ENCODE results near the gene SGIP1. TPM values are rescaled to one million over a fixed set of nuclear protein-coding genes. Genes with fewer than 3 reads are reported as not detected.

The SGIP1 gene
- polyA plus RNA-seq, 3 donors: not detected

DNA sequence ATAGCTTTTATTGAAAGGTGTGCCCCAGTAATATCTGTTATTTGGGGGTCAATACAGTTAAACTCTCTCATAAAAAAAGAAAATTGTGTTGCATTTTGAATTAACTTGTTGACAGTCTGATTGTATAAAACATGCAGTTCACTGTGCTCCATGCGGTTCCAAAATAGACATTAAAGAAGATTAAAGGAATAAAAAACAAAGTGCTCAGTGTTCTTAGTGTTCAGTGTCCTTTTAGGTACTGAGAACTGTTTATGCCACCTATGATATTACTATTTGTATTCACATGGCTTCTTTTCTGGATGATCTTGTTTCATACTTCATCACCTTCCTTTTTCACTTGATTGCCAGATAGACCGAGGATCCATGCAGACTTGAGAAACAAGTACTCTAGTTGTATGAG lies 15.3 kb upstream of the SGIP1 start:
- peaks cover 0 to 4% (median 0%) of the 10 kb centered on the region in 7 donors for H3K9me3 Mint-ChIP-seq
- H2AFZ ChIP-seq (ENCODE audit: insufficient read depth, low read depth, low read length, poor library complexity, severe bottlenecking): no peak overlapping the region

DNA sequence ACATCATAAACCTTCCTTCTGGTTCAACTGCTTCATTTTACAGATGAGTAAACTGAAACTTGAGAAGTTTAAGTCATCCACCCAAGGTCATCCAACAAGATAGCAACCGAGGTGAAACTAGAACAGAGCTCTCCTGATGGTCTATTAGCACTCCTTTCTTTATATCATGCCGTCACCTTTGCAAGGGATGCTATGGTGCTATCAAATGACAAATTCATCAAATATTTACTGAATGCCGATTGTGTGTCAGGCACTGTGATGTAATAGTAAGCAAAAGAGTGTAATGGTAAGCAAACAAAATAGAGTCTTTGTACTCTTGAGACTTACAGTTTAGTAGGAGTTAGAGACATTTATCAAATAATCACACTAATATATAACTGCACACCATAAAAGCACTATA lies 14.0 kb upstream of the SGIP1 start:
- intact Hi-C loops (cut with micrococcal nuclease): no loop called here
- peaks cover 0 to 4% (median 0%) of the 10 kb centered on the region in 7 donors for H3K9me3 Mint-ChIP-seq
- Histone ChIP-seq H2AFZ (ENCODE audit: insufficient read depth, low read depth, low read length, poor library complexity, severe bottlenecking) (no peak overlapping the region), H3K9ac (ENCODE audit: insufficient read depth, low read length, poor library complexity, severe bottlenecking) (no peak overlapping the region), H3K4me2 (replicated peaks; ENCODE audit: extremely low read depth, low read length, poor library complexity, severe bottlenecking) (no peak overlapping the region), H3K4me1 (ENCODE audit: control insufficient read depth in 1 of 2, insufficient read depth in 2 of 2, low read length in 2 of 2) (no peaks in the 10 kb centered on the region), H3K79me2 (ENCODE audit: insufficient read depth, low read length) (no peaks in the 10 kb centered on the region), H3K36me3 (replicated peaks in 1 of 2; ENCODE audit: control insufficient read depth in 1 of 2, insufficient read depth in 2 of 2, low read length in 2 of 2) (no peaks in the 10 kb centered on the region), H3K27me3 (ENCODE audit: control insufficient read depth in 2 of 2, insufficient read depth in 2 of 2, low read length in 2 of 2) (no peaks in the 10 kb centered on the region), H3K9me3 (replicated peaks in 1 of 2; ENCODE audit: control insufficient read depth in 1 of 2, insufficient read depth in 1 of 2, low read length in 2 of 2) (no peaks in the 10 kb centered on the region), H3K27ac (ENCODE audit: low read depth in 1 of 2, low read length in 2 of 2) (no peak overlapping the region), H3K4me3 (replicated peaks in 1 of 3; ENCODE audit: low read depth in 2 of 3, low read length in 3 of 3) (no peak overlapping the region), H4K20me1 (ENCODE audit: insufficient read depth, low read length) (no peaks in the 10 kb centered on the region)
- H3K4me1 Mint-ChIP-seq: no peaks in the 10 kb centered on the region
- DNase-seq: no peak
- H3K4me3 Mint-ChIP-seq: no peak overlapping the region
- H3K27ac Mint-ChIP-seq: no peak overlapping the region
- H3K36me3 Mint-ChIP-seq: no peaks in the 10 kb centered on the region
- TF ChIP-seq, protein P1, sequence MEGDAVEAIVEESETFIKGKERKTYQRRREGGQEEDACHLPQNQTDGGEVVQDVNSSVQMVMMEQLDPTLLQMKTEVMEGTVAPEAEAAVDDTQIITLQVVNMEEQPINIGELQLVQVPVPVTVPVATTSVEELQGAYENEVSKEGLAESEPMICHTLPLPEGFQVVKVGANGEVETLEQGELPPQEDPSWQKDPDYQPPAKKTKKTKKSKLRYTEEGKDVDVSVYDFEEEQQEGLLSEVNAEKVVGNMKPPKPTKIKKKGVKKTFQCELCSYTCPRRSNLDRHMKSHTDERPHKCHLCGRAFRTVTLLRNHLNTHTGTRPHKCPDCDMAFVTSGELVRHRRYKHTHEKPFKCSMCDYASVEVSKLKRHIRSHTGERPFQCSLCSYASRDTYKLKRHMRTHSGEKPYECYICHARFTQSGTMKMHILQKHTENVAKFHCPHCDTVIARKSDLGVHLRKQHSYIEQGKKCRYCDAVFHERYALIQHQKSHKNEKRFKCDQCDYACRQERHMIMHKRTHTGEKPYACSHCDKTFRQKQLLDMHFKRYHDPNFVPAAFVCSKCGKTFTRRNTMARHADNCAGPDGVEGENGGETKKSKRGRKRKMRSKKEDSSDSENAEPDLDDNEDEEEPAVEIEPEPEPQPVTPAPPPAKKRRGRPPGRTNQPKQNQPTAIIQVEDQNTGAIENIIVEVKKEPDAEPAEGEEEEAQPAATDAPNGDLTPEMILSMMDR (IDR thresholded peaks at IDR 0.05): no peak
- H3K27me3 Mint-ChIP-seq (ENCODE audit: low read depth in 3 of 3): peaks cover 0 to 3% (median 1%) of the 10 kb centered on the region in 3 donors
- no CpG with 5 or more reads among the region's 3 CpGs for WGBS (ENCODE audit: insufficient coverage)

More for the DNA sequence above, 15.3 kb upstream of the SGIP1 start:
- no peak overlapping the region for H3K4me3 Mint-ChIP-seq
- TF ChIP-seq, protein P1 (IDR thresholded peaks at IDR 0.05): no peak
- Histone ChIP-seq H3K27ac (ENCODE audit: low read depth in 1 of 2, low read length in 2 of 2) (no peak overlapping the region), H3K4me1 (ENCODE audit: control insufficient read depth in 1 of 2, insufficient read depth in 2 of 2, low read length in 2 of 2) (no peaks in the 10 kb centered on the region), H4K20me1 (ENCODE audit: insufficient read depth, low read length) (no peaks in the 10 kb centered on the region), H3K9ac (ENCODE audit: insufficient read depth, low read length, poor library complexity, severe bottlenecking) (no peak overlapping the region), H3K9me3 (replicated peaks in 1 of 2; ENCODE audit: control insufficient read depth in 1 of 2, insufficient read depth in 1 of 2, low read length in 2 of 2) (no peaks in the 10 kb centered on the region), H3K27me3 (ENCODE audit: control insufficient read depth in 2 of 2, insufficient read depth in 2 of 2, low read length in 2 of 2) (no peaks in the 10 kb centered on the region), H3K4me3 (replicated peaks in 1 of 3; ENCODE audit: low read depth in 2 of 3, low read length in 3 of 3) (no peak overlapping the region), H3K4me2 (replicated peaks; ENCODE audit: extremely low read depth, low read length, poor library complexity, severe bottlenecking) (no peak overlapping the region), H3K79me2 (ENCODE audit: insufficient read depth, low read length) (no peaks in the 10 kb centered on the region), H3K36me3 (replicated peaks in 1 of 2; ENCODE audit: control insufficient read depth in 1 of 2, insufficient read depth in 2 of 2, low read length in 2 of 2) (no peaks in the 10 kb centered on the region)
- 100% methylated on average over 2 of the region's 2 CpGs for WGBS (ENCODE audit: insufficient coverage)
- H3K27me3 Mint-ChIP-seq (ENCODE audit: low read depth in 3 of 3): peaks cover 0 to 3% (median 1%) of the 10 kb centered on the region in 3 donors
- no peaks in the 10 kb centered on the region for H3K4me1 Mint-ChIP-seq
- H3K36me3 Mint-ChIP-seq: no peaks in the 10 kb centered on the region
- intact Hi-C loops (cut with micrococcal nuclease): no loop called here
- no peak for DNase-seq
- no peak overlapping the region for H3K27ac Mint-ChIP-seq

All from CD14-positive monocyte (primary cell).